Stimulated activated CD8-positive, alpha-beta memory T cell treated with anti-CD3 and anti-CD28 coated beads, Interleukin-4, amount 100 ng/mL, for 24 hours (primary cell): Measurements from ENCODE around the gene MCU.

ENCODE experiments used
- DNase-seq: peaks from one replicate; pipeline ENCODE4 v3.0.0-alpha.2; 2020; ENCODE audit warnings: low read depth

MCU gene

GRCh38 chr10:72846238-72846637 is 154.3 kb downstream of the MCU start:
- DNase-seq = no peak

DNA sequence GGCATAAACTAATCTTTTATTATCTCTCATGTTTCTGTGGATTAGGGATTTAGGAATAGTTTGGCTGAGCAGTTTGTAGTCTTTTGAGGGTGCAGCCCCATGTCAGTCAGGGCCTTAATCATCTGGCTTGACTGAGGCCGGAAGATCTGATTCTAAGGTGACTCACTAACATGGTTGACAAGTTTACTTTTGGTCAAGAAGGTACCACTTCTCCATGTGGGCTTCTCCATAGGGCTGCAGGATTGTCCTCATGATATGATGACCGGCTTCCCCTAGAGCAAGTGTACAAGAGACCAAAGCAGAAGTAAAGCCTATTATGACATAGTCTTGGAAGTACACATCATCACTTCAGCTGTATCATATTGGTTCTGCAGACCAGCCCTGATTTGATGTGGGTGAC is 155.7 kb downstream of the MCU start:
- DNase-seq = no peak

GRCh38 chr10:72850861-72851260 is 158.9 kb downstream of the MCU start:
- DNase-seq = no peak

DNA sequence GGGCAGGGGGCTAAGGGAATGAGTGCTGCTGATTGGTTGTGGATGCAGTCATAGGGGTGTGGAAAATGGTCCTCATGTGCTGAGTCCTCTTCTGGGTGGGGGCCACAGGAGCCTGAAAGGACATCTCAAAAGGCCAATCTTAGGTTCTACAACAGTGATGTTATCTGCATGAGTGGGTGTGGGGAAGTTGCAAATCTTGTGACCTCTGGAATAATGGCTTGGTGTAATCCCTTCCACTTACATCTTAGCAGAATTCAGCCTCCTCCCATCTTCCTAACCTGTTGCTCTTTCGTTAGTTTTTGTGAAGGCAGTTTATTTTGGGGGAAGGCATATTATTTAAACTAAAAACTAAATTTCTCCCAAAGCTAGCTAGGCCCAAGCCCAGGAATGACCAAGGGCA is 159.6 kb downstream of the MCU start:
- no peak for DNase-seq

GRCh38 chr10:72852508-72852907 is 160.6 kb downstream of the MCU start:
- no peak for DNase-seq

GRCh38 chr10:72855129-72855528 is 163.2 kb downstream of the MCU start:
- DNase-seq = no peak

DNA sequence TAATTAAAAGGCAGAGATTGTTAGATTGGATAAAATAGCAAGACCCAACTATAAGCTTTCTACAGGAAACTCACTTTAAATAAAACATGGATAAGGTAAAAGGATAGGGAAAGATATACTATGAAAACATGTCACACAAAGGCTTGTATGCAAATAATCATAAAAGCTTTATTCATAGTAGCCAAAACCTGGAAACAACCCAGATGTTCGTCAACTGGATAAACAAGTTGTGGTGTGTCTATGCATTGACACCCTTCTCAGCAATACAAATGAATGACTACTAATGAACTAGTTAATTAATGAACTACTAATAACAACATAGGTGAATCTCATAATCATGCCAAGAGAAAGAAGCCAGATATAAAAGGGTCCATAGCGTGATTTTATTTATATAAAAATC is 163.8 kb downstream of the MCU start:
- DNase-seq = no peak

DNA sequence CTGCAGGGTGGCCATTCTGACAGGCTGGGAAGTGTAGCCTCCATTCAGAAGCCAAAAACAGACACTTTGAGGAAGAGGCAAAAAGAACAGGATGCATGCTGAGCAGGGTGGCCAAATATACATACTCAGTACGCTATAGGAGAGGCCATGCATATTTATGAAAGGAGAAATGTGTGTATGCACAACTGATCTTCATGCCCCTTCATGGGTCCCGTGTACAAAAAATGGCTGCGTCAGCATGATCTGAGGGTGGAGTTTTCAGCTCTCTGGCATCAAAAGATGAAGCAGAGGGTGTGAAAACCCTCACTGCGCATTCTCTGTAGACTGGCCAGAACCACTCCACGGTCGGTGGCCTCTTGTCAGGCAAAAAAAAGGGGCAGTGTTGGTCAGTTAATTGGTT is 166.1 kb downstream of the MCU start:
- DNase-seq = no peak

DNA sequence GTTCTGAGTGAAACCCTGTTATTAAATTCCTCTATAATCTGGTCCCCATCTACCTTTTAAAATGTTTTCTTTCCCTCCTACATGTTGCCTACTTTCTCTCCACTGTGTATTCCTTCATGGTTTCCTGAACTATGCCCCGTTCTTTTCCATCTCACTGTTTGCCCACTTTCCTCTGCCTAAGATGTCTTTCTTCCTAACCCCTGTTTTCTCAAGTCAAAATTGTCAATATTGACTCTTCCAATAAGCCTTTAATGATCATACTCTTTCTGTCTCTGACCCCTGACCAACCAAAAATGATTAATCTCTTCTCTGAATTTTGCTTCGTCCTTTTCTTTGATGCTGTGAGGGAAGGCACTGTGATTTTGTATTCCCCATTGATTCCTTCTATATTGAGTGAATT is 171.0 kb downstream of the MCU start:
- DNase-seq = no peak

DNA sequence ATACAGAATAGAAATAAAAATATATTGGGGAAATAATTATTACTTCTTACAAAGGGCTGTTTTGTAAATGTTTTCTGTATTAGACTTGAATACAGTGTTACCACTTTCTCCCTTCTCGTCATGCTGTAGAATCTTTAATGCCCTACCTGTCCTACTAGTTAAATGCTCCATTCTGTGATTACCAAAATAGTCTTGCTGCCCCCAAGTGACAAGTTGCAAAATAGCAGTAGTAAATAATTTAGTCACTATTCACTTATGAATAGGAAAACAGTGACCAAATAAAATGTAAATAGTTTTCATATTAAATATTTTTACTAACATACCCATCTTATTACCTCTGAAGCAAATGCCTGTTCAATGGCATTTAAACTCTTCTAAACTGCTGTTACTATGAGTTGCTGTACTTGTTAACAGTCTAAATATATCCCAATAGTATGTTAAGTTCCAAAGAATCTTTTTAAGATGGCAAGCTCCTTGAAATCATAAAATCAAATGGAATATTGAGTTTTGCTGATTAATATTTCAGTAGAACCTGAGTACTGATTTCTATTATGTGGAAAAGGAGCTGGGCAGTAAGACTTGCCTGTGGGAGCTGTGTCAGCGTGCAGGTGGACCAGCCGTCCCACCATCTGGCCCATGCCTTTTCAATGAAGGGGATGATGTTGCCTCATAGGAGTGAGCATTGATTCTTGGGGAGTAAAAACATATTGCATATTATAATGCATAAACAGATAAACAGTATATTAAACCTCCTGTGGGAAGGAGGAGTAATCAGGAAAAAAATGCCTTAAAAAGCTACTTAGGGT is 183.5 kb downstream of the MCU start:
- no peak for DNase-seq

DNA sequence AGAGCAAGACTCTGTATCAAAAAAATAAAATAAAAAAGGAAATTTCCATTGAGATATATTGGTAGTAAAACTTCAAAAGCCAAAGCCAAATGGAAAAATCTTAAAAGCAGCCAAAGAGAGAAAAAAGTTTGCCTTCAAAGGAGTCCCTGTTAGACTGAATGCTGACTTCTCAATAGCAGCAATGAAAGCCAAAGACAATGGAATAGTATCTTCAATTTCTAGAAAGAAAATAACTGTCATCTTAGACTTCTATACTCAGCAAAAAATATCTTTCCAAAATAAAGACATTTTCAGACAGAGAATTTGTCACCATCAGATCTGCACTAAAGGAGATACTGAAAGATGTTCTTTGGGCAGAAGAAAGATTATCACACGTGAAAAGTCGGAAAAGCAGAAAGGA is 187.3 kb downstream of the MCU start:
- DNase-seq = no peak

- DNase-seq = no peak
These were observed 189.3 kb downstream of the MCU start for GRCh38 chr10:72881291-72881690.

GRCh38 chr10:72883861-72884260 is 191.9 kb downstream of the MCU start:
- no peak for DNase-seq

- DNase-seq = no peak
These were observed 194.0 kb downstream of the MCU start for GRCh38 chr10:72885953-72886352.

DNA sequence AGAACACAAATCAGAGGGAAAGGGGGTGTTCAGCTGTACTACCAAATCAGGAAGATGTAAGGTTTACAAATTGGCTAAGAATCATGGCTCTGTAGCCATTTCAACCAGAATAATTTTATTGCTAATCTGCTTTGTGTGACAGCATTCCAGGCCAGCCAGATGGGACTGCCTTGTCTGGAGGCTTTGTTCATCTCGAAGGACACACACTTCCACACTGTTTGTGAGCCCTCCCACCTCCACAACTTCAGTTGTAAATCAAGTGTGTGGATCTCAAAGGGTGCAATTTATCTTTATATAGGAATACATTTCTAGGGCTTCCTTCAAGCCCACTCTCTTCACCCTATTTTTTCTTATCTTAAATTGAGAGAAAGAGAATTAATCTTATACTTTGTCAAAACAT is 194.7 kb downstream of the MCU start:
- no peak for DNase-seq

- no peak for DNase-seq
These were observed 195.1 kb downstream of the MCU start for GRCh38 chr10:72887043-72887442.

DNA sequence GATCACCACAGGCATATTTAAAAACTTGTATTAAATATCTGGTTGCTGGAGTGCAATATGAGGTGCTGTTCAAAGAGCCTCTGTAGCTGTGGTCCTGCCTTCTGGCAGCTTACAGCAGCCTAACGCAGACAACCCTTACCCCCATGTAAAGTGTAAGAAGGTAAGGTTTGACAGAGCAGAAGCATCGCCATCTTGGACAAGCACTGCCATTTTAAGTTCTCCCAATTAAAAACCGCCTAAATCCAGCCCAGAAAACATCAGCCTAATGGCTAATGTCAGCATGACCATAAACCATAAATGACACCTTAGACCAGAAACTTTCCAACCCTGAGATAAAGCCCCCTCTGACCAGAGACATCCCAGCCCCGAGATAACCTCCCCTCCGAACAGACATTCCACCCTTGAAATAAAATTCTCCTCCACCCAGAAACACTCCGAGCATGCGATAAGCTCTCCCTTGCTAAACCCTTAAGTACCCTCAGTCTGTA is 196.3 kb downstream of the MCU start:
- DNase-seq = no peak

DNA sequence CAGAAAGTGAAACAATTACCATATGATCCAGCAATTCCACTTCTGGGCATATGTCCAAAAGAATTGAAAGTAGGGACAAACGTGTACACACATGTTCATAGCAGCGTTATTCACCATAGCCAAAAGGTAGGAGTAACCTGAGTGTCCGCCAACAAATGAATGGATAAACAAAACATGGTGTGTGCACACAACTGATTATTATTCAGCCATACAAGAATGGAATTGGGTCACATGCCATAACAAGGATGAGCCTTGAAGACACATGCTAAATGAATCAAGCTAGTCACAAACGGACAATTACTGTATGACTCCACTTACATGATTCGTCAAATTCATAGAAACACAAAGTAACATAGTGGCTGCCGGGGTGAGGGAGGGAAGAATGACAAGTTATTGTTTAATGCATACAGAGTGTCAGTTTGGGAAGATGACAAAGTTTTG is 197.5 kb downstream of the MCU start:
- DNase-seq = no peak

DNA sequence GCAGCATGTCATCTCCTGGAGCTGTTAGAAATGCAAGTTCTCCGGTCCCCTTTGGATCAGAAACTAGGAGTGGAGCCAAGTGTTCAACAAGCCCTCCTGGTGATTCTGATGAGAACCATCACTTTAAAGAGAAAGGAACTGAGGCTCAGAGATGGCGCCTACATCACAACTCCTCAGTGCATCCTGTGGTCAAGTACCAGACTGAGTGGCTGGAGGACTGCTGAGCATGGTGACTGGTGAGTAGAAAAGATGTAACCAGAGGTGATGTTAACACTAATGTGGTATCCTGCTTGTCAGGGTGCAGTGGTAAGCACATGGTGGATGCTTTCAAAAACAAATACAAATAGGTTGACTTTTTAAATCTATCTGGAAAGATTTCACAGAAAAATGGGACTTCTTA is 198.1 kb downstream of the MCU start:
- DNase-seq = no peak

DNA sequence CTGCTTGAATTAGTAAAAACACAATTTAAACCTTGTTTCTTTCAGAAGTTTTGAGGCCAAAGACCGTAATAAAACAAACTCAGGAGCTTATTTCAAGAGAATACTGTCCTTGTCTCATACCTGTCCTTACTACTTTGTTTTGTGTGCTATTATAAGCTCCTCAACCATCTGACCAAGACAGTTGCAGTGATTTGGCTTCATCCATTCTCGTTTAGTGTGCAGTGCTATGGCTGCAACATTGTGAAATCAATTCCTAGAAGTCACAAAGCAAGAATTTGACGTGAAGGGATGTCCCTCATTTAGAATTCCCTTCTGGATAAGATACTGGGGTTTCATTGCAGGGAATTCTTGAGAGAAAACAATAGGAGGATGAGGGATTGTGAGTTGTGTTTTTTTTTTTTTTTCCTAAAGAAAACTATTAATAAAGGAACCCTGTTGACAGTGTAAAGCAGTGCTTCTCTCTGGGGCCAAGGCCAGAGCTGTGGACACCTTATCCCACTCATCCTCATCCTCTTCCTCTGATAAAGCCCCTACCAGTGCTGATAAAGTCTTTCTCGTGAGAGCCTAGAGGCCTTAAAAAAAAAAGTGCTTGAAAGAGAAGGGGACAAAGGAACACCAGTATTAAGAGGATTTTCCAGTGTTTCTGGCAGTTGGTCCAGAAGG is 201.3 kb downstream of the MCU start, which contains the start of gene OIT3:
Gene OIT3, plus strand, starts transcription at position 604 of the 663 bp plus-strand sequence. CDS start 60 bp downstream, outside the sequence.
- no peak for DNase-seq

- no peak for DNase-seq
These were observed 203.4 kb downstream of the MCU start for GRCh38 chr10:72895236-72895850.

DNA sequence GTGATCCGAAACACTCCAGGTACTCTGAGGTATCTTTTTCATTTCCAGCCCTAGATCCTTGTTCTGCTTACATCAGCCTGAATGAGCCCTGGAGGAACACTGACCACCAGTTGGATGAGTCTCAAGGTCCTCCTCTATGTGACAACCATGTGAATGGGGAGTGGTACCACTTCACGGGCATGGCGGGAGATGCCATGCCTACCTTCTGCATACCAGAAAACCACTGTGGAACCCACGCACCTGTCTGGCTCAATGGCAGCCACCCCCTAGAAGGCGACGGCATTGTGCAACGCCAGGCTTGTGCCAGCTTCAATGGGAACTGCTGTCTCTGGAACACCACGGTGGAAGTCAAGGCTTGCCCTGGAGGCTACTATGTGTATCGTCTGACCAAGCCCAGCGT is 206.7 kb downstream of the MCU start:
- no peak for DNase-seq

GRCh38 chr10:72899545-72899944 is 207.6 kb downstream of the MCU start:
- DNase-seq = no peak
